ENCODE results near the gene FOXP1. TPM values are rescaled to one million over a fixed set of nuclear protein-coding genes. Genes with fewer than 3 reads are reported as not detected.

FOXP1 gene
- total and polyA plus RNA-seq, 4 donors, result 15.2 to 263 (median 110) TPM

DNA sequence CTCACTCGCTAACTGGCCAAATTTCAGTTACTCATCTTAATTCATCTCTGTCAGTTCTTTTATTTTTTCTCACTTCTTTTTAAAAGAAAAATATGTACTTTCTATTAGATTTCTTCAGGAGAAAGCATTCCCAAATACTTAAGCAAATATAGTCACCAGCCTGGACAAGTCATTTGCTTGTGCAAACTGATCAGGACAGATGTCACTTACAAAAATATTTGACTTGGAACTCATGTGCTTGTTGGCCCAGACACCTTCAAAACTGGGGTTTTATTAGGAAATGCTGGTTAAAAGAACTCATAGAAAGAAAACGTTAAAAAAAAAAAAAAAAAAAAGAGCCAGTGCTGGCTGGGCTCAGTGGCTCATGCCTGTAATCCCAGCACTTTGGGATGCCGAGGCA is 31.3 kb upstream of the FOXP1 start:
- DNase-seq, result no peak
- 21 to 51% methylated on average over 3 of the region's 3 CpGs for WGBS, 2 donors
- no peaks in the 10 kb centered on the region for H3K36me3 ChIP-seq (ENCODE audit: control insufficient read depth in 1 of 2, insufficient read depth in 2 of 2, low read length in 1 of 2)
- no peak overlapping the region for H3K4me3 ChIP-seq (ENCODE audit: low read length in 2 of 2)
- H3K9me3 ChIP-seq (ENCODE audit: control insufficient read depth, low read length), result no peaks in the 10 kb centered on the region
- ATAC-seq (ENCODE audit: low FRiP score), result no peak
- intact Hi-C loops (cut with DNase I), result no loop called here
- no peaks in the 10 kb centered on the region for H3K27me3 ChIP-seq (ENCODE audit: control insufficient read depth in 1 of 2, insufficient read depth in 2 of 2, low read length in 1 of 2)
- H3K27ac ChIP-seq (ENCODE audit: low read depth in 1 of 2, low read length in 2 of 2), result no peak overlapping the region
- H3K4me1 ChIP-seq (ENCODE audit: control insufficient read depth in 1 of 2, insufficient read depth in 2 of 2, low read length in 2 of 2), result no peaks in the 10 kb centered on the region

DNA sequence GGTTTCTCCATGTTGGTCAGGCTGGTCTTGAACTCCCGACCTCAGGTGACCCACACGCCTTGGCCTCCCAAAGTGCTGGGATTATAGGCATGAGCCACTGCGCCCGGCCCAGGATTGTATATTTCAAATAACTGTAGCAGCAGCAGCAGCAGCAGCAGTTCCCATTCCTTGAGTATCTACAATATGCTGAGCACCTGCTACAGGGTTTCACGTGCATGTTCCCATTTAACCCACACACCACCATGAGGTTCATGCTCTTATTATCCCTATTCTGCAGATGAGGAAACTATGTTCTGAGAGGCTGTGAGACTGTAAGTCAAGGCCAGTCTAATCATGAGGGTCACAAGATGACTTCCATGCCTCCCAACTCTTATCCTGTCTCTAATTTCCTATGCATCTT is 30.9 kb upstream of the FOXP1 start:
- intact Hi-C loops (cut with DNase I), result no loop called here
- no peaks in the 10 kb centered on the region for H3K27me3 ChIP-seq (ENCODE audit: control insufficient read depth in 1 of 2, insufficient read depth in 2 of 2, low read length in 1 of 2)
- no peak overlapping the region for H3K27ac ChIP-seq (ENCODE audit: low read depth in 1 of 2, low read length in 2 of 2)
- H3K36me3 ChIP-seq (ENCODE audit: control insufficient read depth in 1 of 2, insufficient read depth in 2 of 2, low read length in 1 of 2), result no peaks in the 10 kb centered on the region
- no peak overlapping the region for H3K4me3 ChIP-seq (ENCODE audit: low read length in 2 of 2)
- ATAC-seq (ENCODE audit: low FRiP score) (no peak), DNase-seq (no peak)
- no peaks in the 10 kb centered on the region for H3K9me3 ChIP-seq (ENCODE audit: control insufficient read depth, low read length)
- WGBS, 2 donors, result 84 to 90% methylated on average over 5 of the region's 5 CpGs
- H3K4me1 ChIP-seq (ENCODE audit: control insufficient read depth in 1 of 2, insufficient read depth in 2 of 2, low read length in 2 of 2), result no peaks in the 10 kb centered on the region

DNA sequence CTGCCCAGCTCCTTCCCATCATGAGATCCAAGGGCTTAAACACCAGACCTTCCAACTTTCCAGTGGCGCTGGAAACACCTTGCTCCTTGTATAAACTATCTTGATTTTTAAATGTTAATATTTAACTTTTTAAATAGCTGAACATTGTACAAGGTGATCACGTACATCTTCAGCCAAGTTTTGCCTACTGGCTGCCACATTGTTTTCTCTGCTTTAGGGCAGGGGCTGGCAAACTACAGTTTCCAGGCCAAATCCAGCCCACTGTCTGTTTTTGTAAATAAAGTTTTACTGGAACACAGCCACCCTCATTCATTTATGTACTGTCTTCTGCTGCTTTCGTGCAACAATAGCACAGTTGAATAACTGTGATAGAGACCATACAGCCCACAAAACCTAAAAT is 27.6 kb upstream of the FOXP1 start:
- WGBS, 2 donors, result 88 to 95% methylated on average over 3 of the region's 3 CpGs

DNA sequence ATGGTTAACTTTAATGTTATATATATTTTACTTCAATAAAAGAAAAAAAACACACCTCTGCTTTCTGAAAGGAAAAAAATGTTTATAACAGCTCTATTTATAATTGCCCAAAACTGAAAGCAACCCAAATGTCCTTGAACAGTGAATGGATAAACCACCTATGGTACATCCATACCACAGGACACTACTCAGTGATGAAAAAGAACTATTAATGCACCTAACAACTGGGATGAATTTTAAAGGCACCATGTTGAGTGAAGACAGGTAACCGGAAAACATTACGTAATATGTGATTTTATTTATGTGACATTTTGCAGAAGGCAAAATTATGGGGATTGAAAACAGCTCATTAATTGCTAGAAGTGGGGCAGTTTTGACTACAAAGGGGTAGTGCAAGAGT is 23.8 kb upstream of the FOXP1 start:
- H3K4me3 ChIP-seq (ENCODE audit: low read length in 2 of 2), result no peak overlapping the region
- no peaks in the 10 kb centered on the region for H3K36me3 ChIP-seq (ENCODE audit: control insufficient read depth in 1 of 2, insufficient read depth in 2 of 2, low read length in 1 of 2)
- 96 to 97% methylated on average over 2 of the region's 2 CpGs for WGBS, 2 donors
- H3K4me1 ChIP-seq (ENCODE audit: control insufficient read depth in 1 of 2, insufficient read depth in 2 of 2, low read length in 2 of 2), result no peaks in the 10 kb centered on the region
- DNase-seq (no peak), ATAC-seq (ENCODE audit: low FRiP score) (no peak)
- H3K9me3 ChIP-seq (ENCODE audit: control insufficient read depth, low read length), result no peaks in the 10 kb centered on the region
- intact Hi-C loops (cut with DNase I), result no loop called here
- H3K27ac ChIP-seq (ENCODE audit: low read depth in 1 of 2, low read length in 2 of 2), result no peak overlapping the region
- H3K27me3 ChIP-seq (ENCODE audit: control insufficient read depth in 1 of 2, insufficient read depth in 2 of 2, low read length in 1 of 2), result no peaks in the 10 kb centered on the region

More for the DNA sequence above, 27.6 kb upstream of the FOXP1 start:
- H3K9me3 ChIP-seq (ENCODE audit: control insufficient read depth, low read length), result no peaks in the 10 kb centered on the region
- intact Hi-C loops (cut with DNase I), result no loop called here
- ATAC-seq (ENCODE audit: low FRiP score) (no peak), DNase-seq (no peak)
- H3K36me3 ChIP-seq (ENCODE audit: control insufficient read depth in 1 of 2, insufficient read depth in 2 of 2, low read length in 1 of 2), result no peaks in the 10 kb centered on the region
- no peaks in the 10 kb centered on the region for H3K4me1 ChIP-seq (ENCODE audit: control insufficient read depth in 1 of 2, insufficient read depth in 2 of 2, low read length in 2 of 2)
- no peak overlapping the region for H3K4me3 ChIP-seq (ENCODE audit: low read length in 2 of 2)
- H3K27me3 ChIP-seq (ENCODE audit: control insufficient read depth in 1 of 2, insufficient read depth in 2 of 2, low read length in 1 of 2), result no peaks in the 10 kb centered on the region
- no peak overlapping the region for H3K27ac ChIP-seq (ENCODE audit: low read depth in 1 of 2, low read length in 2 of 2)

DNA sequence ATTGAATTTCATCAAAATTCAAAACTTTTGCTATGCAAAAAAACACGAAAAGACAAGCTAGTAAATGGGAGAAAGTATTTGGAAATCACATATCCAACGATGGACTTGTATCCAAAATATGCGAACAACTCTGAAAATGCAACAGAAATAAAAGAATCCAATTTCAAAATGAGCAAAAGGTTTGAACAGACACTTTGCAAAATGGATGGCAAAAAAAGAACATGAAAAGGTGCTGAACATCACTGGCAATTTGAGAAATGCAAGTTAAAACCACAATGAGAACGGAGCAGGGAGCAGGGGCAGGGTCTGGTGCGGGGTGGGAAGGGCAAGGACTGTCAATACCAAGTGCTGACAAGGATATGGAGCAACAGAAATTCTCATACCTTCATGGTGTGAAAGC is 23.1 kb upstream of the FOXP1 start:
- intact Hi-C loops (cut with DNase I), result no loop called here
- H3K27me3 ChIP-seq (ENCODE audit: control insufficient read depth in 1 of 2, insufficient read depth in 2 of 2, low read length in 1 of 2), result no peaks in the 10 kb centered on the region
- H3K27ac ChIP-seq (ENCODE audit: low read depth in 1 of 2, low read length in 2 of 2), result no peak overlapping the region
- no peaks in the 10 kb centered on the region for H3K9me3 ChIP-seq (ENCODE audit: control insufficient read depth, low read length)
- DNase-seq (no peak), ATAC-seq (ENCODE audit: low FRiP score) (no peak)
- 85 to 91% methylated on average over 5 of the region's 5 CpGs for WGBS, 2 donors
- H3K36me3 ChIP-seq (ENCODE audit: control insufficient read depth in 1 of 2, insufficient read depth in 2 of 2, low read length in 1 of 2), result no peaks in the 10 kb centered on the region
- H3K4me3 ChIP-seq (ENCODE audit: low read length in 2 of 2), result no peak overlapping the region
- no peaks in the 10 kb centered on the region for H3K4me1 ChIP-seq (ENCODE audit: control insufficient read depth in 1 of 2, insufficient read depth in 2 of 2, low read length in 2 of 2)

DNA sequence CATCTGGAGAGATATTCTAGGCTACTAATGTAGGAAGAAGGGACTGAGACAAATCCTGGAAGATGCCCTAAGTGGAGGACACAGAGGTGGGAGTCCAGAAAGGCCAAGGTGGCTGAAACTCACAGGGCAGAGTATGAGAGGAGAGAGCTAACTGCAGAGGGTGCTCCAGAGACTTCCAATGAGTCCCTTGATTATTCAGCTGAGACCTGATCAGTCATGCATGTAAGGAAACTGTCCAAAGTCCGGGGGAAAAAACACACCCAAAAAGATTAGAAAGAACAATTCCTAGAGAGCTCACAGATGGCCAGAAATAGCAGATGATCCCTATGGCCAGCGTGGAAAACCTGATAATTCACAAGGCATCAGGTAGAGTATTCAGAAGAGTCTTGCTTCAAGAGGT is 18.7 kb upstream of the FOXP1 start:
- intact Hi-C loops (cut with DNase I), result no loop called here
- WGBS, 2 donors, result 73 to 77% methylated on average over 2 of the region's 2 CpGs
- ATAC-seq (ENCODE audit: low FRiP score), result no peak
- Histone ChIP-seq H3K27ac (ENCODE audit: low read depth in 1 of 2, low read length in 2 of 2) (no peak overlapping the region), H3K9me3 (ENCODE audit: control insufficient read depth, low read length) (no peaks in the 10 kb centered on the region), H3K4me3 (ENCODE audit: low read length in 2 of 2) (no peak overlapping the region), H3K36me3 (ENCODE audit: control insufficient read depth in 1 of 2, insufficient read depth in 2 of 2, low read length in 1 of 2) (no peaks in the 10 kb centered on the region), H3K4me1 (ENCODE audit: control insufficient read depth in 1 of 2, insufficient read depth in 2 of 2, low read length in 2 of 2) (no peaks in the 10 kb centered on the region), H3K27me3 (ENCODE audit: control insufficient read depth in 1 of 2, insufficient read depth in 2 of 2, low read length in 1 of 2) (no peaks in the 10 kb centered on the region)
- no peak for DNase-seq

DNA sequence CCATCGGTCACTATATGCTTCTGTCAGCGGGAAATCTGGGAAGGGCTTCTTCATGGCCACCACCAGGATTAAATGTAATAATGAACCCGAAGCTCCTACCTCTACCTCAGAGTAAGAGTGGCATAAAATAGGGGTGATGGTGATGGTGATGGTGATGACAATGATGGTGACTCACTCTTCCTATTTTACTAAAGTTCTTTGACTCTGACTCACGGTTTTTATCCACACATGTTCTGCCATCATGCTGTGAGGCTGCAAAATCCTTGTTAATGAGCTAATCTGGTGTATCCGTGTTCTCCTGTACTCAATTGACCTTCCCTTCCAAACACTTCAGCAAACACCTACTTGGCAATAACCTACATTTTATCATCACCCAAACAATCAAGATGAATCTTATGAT is 18.3 kb upstream of the FOXP1 start:
- Histone ChIP-seq H3K9me3 (ENCODE audit: control insufficient read depth, low read length) (no peaks in the 10 kb centered on the region), H3K27me3 (ENCODE audit: control insufficient read depth in 1 of 2, insufficient read depth in 2 of 2, low read length in 1 of 2) (no peaks in the 10 kb centered on the region), H3K36me3 (ENCODE audit: control insufficient read depth in 1 of 2, insufficient read depth in 2 of 2, low read length in 1 of 2) (no peaks in the 10 kb centered on the region), H3K27ac (ENCODE audit: low read depth in 1 of 2, low read length in 2 of 2) (no peak overlapping the region), H3K4me3 (ENCODE audit: low read length in 2 of 2) (no peak overlapping the region), H3K4me1 (ENCODE audit: control insufficient read depth in 1 of 2, insufficient read depth in 2 of 2, low read length in 2 of 2) (no peaks in the 10 kb centered on the region)
- 86 to 89% methylated on average over 5 of the region's 5 CpGs for WGBS, 2 donors
- ATAC-seq (ENCODE audit: low FRiP score) (no peak), DNase-seq (no peak)
- intact Hi-C loops (cut with DNase I), result no loop called here

DNA sequence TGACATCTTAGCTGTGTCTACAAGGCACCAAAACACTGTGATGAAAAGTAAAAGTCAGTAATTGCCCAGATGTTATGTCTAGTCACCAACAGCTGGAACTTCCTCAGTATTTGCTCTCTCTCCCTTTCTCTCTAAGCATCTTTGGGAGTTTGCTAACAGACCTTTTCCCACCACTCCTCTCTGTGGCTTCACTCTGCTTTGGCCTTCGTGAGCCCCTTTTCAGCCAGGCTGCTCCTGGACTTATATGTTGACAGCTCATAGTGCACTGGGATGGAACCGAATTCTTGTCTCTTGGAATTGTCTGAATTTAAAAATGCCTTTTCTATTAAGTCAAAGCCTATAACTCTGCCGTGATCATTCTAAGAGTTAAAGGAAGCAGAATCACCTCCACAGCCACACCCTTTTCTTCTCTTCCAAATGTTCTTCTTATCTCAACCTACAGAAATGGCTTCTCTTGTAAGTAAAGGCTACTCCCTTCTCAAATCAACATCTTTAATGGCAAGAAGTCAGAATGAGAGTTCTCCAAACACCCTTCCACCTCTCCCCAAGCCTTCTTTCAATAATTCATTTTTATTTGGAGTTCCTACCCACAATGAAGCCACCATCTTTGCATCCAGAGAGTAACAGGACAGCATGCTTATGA is 17.2 kb upstream of the FOXP1 start:
- no peak overlapping the region for H3K27ac ChIP-seq (ENCODE audit: low read depth in 1 of 2, low read length in 2 of 2)
- no peaks in the 10 kb centered on the region for H3K9me3 ChIP-seq (ENCODE audit: control insufficient read depth, low read length)
- 89 to 92% methylated on average over 3 of the region's 3 CpGs for WGBS, 2 donors
- H3K36me3 ChIP-seq (ENCODE audit: control insufficient read depth in 1 of 2, insufficient read depth in 2 of 2, low read length in 1 of 2), result no peaks in the 10 kb centered on the region
- H3K4me3 ChIP-seq (ENCODE audit: low read length in 2 of 2), result no peak overlapping the region
- DNase-seq (no peak), ATAC-seq (ENCODE audit: low FRiP score) (no peak)
- H3K4me1 ChIP-seq (ENCODE audit: control insufficient read depth in 1 of 2, insufficient read depth in 2 of 2, low read length in 2 of 2), result no peaks in the 10 kb centered on the region
- intact Hi-C loops (cut with DNase I), result no loop called here
- no peaks in the 10 kb centered on the region for H3K27me3 ChIP-seq (ENCODE audit: control insufficient read depth in 1 of 2, insufficient read depth in 2 of 2, low read length in 1 of 2)

DNA sequence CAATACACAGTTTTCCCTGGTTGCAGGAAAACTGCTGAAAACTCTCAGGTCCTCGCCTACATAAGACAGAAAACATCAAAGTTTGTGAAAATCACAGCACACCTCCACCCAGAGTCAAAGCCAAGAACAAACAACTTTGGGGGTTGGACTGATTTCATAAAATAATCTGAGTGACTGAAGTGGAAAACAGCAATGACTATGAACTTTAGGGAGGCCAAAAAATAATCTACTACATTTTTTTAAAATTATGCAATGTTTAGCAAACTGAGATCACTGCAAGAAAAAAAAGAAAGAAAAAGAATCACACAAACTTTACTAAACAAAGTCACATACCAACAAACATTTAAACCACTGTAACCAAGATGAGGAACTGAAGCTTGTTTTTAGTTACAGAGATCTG is 15.9 kb upstream of the FOXP1 start:
- Histone ChIP-seq H3K9me3 (ENCODE audit: control insufficient read depth, low read length) (no peaks in the 10 kb centered on the region), H3K36me3 (ENCODE audit: control insufficient read depth in 1 of 2, insufficient read depth in 2 of 2, low read length in 1 of 2) (no peaks in the 10 kb centered on the region), H3K27ac (ENCODE audit: low read depth in 1 of 2, low read length in 2 of 2) (no peak overlapping the region), H3K27me3 (ENCODE audit: control insufficient read depth in 1 of 2, insufficient read depth in 2 of 2, low read length in 1 of 2) (no peaks in the 10 kb centered on the region), H3K4me3 (ENCODE audit: low read length in 2 of 2) (no peak overlapping the region), H3K4me1 (ENCODE audit: control insufficient read depth in 1 of 2, insufficient read depth in 2 of 2, low read length in 2 of 2) (no peaks in the 10 kb centered on the region)
- WGBS, 2 donors, result 80 to 88% methylated on average over 1 of the region's 1 CpG
- intact Hi-C loops (cut with DNase I), result no loop called here
- ATAC-seq (ENCODE audit: low FRiP score) (no peak), DNase-seq (no peak)
